GM10266 (cell line): ENCODE data around the gene RAD51B.

Experiments used
- DNase-seq: peaks from one replicate; pipeline ENCODE4 v3.0.0; 2012; ENCODE audit errors: extremely low spot score
- CTCF ChIP-seq: IDR thresholded peaks from 2 replicates; pipeline ENCODE4 v1.5.1; 2012; ENCODE audit warnings: mild to moderate bottlenecking, low read depth; ENCODE audit not compliant: control insufficient read depth, insufficient read depth; ENCODE audit errors: missing control alignments

RAD51B gene

GRCh38 chr14:68322940-68323620, 503.5 kb downstream of the RAD51B start:
- no peak for DNase-seq
- no peak for TF ChIP-seq CTCF

- no peak for TF ChIP-seq CTCF
Measured at GRCh38 chr14:68325267-68325807, 505.8 kb downstream of the RAD51B start.

GRCh38 chr14:68327231-68327630, 507.7 kb downstream of the RAD51B start:
- TF ChIP-seq CTCF, result no peak
- DNase-seq, result no peak

More at GRCh38 chr14:68325267-68325807, 505.8 kb downstream of the RAD51B start:
- DNase-seq, result no peak

- DNase-seq, result no peak
Measured at GRCh38 chr14:68328509-68328908, 508.9 kb downstream of the RAD51B start.

GRCh38 chr14:68331426-68331825, 511.8 kb downstream of the RAD51B start:
- no peak for DNase-seq
- no peak for TF ChIP-seq CTCF

More at GRCh38 chr14:68328509-68328908, 508.9 kb downstream of the RAD51B start:
- TF ChIP-seq CTCF, result no peak

- TF ChIP-seq CTCF, result no peak
- no peak for DNase-seq
Measured at GRCh38 chr14:68331991-68332390, 512.4 kb downstream of the RAD51B start.

GRCh38 chr14:68333262-68333661, 513.7 kb downstream of the RAD51B start:
- TF ChIP-seq CTCF, result no peak

More at GRCh38 chr14:68333262-68333661, 513.7 kb downstream of the RAD51B start:
- no peak for DNase-seq
